Lung (tissue), 12 donors: ENCODE measurements around the gene GADD45GIP1. TPM values are rescaled to one million over a fixed set of nuclear protein-coding genes. Genes with fewer than 3 reads are reported as not detected.
"Not testable (repeated sequence)": the region's sequence is repeated elsewhere in the genome, so short reads cannot be mapped to it uniquely, and the experiment has no call there.

Source experiments
- ATAC-seq: fragments of 200-7000 bp; cut with Tn5 transposase; one replicate; pipeline ENCODE4 v1.9.1; 2020; ENCODE audit warnings: moderate number of reproducible peaks; ENCODE audit not compliant: insufficient read depth, low FRiP score
- DNase-seq, 3 donors: peaks; one replicate each; pipeline ENCODE4 v3.0.0-alpha.2; 2013 to 2017
- H3K27ac ChIP-seq, 2 donors: one replicate each; pipeline ENCODE4 v1.5.1; 2013; ENCODE audit warnings: mild to moderate bottlenecking in 2 of 2, moderate library complexity in 2 of 2, control low read depth in 1 of 2, inconsistent platforms in 1 of 2, low read depth in 1 of 2, low read length in 1 of 2
- H3K27me3 ChIP-seq, 3 donors: one replicate each; pipeline ENCODE4 v1.5.1; 2013; ENCODE audit warnings: low read length in 2 of 3; ENCODE audit not compliant: control insufficient read depth in 3 of 3, insufficient read depth in 3 of 3
- H3K36me3 ChIP-seq, 4 donors: one replicate each; pipeline ENCODE4 v1.5.1; 2013; ENCODE audit warnings: low read length in 4 of 4, mild to moderate bottlenecking in 1 of 4, moderate library complexity in 1 of 4; ENCODE audit not compliant: control insufficient read depth in 4 of 4, insufficient read depth in 4 of 4
- H3K4me1 ChIP-seq, 5 donors: one replicate each; pipeline ENCODE4 v1.5.1; 2013; ENCODE audit warnings: low read length in 5 of 5, mild to moderate bottlenecking in 2 of 5, moderate library complexity in 1 of 5; ENCODE audit not compliant: control insufficient read depth in 5 of 5, insufficient read depth in 5 of 5
- H3K4me3 ChIP-seq: one replicate; pipeline ENCODE4 v1.5.1; 2013; ENCODE audit warnings: mild to moderate bottlenecking, control low read depth, moderate library complexity
- H3K9ac ChIP-seq, 2 donors: one replicate each; pipeline ENCODE4 v1.5.1; 2013; ENCODE audit warnings: low read length in 2 of 2, control low read depth in 1 of 2; ENCODE audit not compliant: insufficient read depth in 1 of 2
- H3K9me3 ChIP-seq, 4 donors: one replicate each; pipeline ENCODE4 v1.5.1; 2013; ENCODE audit warnings: low read length in 3 of 4, mild to moderate bottlenecking in 1 of 4, moderate library complexity in 1 of 4; ENCODE audit not compliant: control insufficient read depth in 4 of 4, insufficient read depth in 3 of 4
- WGBS, 2 donors: extraction: QIAGEN DNeasy Blood & Tissue Kit; methylation state at CpG; one replicate each; pipeline ENCODE4 v1.1.7; 2013; 5-methylcytosine and 5-hydroxymethylcytosine counted together
- polyA plus RNA-seq, 2 donors: library from polyadenylated mRNA; stranded (reverse); fragments of 200-250 nt; gene quantifications; one replicate each; pipeline ENCODE4 v1.2.1, GENCODE V29; 2013
- total RNA-seq, 2 donors: library from RNA; depleted of rRNA in 1 of 2; stranded (reverse); fragments of >200 nt in 1 of 2; gene quantifications; one replicate each; pipeline ENCODE4 v1.2.1, GENCODE V29; 2014 to 2021
- TF ChIP-seq, protein P1 (sequence below): IDR thresholded peaks from 2 replicates; pipeline ENCODE4 v1.5.1; 2012; ENCODE audit warnings: mild to moderate bottlenecking; ENCODE audit errors: control extremely low read depth, extremely low read depth
- donor health status: control.
- donor health status: control.
- donor health status: Bipolar disorder and iron deficiency.
- donor health status: healthy.
- donor health status: DM: yes; HTN: yes; CAD: no.

GADD45GIP1 gene
- total and polyA plus RNA-seq, 4 donors, result 14.9 to 69.0 (median 36.3) TPM

DNA sequence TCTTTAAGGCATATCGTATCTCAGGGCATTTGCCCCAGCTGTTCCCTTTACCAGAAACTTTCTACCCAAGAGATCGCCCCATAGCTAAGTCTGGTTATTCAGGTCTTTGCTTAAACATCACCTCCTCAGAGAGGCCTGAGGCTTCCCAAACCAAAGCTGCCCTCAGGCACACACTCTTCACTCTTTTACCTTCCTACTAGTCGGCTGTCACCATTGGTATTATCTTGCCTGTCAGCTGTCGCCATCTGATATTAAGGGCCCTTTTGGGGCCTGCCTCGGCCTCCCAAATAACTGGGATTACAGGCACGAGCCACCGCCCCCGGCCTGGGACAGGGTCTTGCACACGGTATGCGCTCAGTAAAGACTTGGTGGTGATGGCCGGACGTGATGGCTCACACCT, 1.0 kb downstream of the GADD45GIP1 start:
- Histone ChIP-seq H3K36me3 (peaks cover 0 to 22% (median 13%) of the 10 kb centered on the region in 4 donors), H3K27me3 (no peaks in the 10 kb centered on the region), H3K4me1 (peaks cover 0 to 40% (median 11%) of the 10 kb centered on the region in 5 donors), H3K9me3 (no peaks in the 10 kb centered on the region), H3K27ac (peak overlapping the region in 1 of 2 donors; percentile 32), H3K9ac (peak overlapping the region in 1 of 2 donors; percentile 61), H3K4me3 (no peak overlapping the region)
- DNase-seq, result no peak
- 63 to 70% methylated on average over 12 of the region's 12 CpGs for whole genome bisulfite sequencing, 2 donors
- TF ChIP-seq, protein P1, sequence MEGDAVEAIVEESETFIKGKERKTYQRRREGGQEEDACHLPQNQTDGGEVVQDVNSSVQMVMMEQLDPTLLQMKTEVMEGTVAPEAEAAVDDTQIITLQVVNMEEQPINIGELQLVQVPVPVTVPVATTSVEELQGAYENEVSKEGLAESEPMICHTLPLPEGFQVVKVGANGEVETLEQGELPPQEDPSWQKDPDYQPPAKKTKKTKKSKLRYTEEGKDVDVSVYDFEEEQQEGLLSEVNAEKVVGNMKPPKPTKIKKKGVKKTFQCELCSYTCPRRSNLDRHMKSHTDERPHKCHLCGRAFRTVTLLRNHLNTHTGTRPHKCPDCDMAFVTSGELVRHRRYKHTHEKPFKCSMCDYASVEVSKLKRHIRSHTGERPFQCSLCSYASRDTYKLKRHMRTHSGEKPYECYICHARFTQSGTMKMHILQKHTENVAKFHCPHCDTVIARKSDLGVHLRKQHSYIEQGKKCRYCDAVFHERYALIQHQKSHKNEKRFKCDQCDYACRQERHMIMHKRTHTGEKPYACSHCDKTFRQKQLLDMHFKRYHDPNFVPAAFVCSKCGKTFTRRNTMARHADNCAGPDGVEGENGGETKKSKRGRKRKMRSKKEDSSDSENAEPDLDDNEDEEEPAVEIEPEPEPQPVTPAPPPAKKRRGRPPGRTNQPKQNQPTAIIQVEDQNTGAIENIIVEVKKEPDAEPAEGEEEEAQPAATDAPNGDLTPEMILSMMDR, result no peak
- ATAC-seq, result no peak

DNA sequence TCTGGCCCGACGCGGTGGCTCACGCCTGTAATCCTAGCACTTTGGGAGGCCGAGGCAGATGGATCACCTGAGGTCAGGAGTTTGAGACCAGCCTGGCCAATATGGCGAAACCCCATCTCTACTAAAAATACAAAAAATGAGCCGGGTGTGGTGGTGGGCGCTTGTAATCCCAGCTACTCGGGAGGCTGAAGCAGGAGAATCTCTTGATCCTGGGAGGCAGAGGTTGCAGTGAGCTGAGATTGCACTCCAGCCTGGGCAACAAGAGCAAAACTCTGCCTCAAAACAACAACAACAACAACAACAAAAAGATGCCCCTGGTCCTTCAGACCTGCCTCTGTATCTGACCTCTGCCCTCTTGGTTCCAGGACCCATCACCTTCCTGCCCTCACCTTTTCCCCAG, 1.4 kb downstream of the GADD45GIP1 start:
- ATAC-seq, H3K9me3 ChIP-seq, DNase-seq, H3K9ac ChIP-seq, H3K27me3 ChIP-seq, H3K4me3 ChIP-seq: not testable (repeated sequence)
- H3K4me1 ChIP-seq, result peaks cover 0 to 40% (median 11%) of the 10 kb centered on the region in 5 donors
- peaks cover 0 to 24% (median 14%) of the 10 kb centered on the region in 4 donors for H3K36me3 ChIP-seq
- WGBS, 2 donors, result 88 to 90% methylated on average over 9 of the region's 9 CpGs
- H3K27ac ChIP-seq, result peak overlapping the region in 1 of 2 donors; percentile 2

DNA sequence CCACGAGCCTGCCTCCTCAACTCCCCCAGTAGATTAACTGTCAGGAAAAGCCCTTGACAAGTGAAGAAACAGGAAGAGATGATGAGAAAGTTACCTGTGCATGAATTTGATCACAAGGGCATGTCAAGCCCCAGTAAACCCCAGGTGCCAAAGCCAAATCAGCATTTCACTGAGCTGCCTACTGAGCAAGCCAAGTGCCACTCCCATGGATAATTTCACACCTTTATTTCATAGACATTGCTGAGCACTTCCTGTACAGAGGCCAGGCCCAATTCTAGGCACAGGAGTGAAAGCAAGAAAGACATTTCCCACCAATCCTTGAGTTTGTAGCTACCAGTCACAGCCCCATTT, 2.4 kb downstream of the GADD45GIP1 start:
- H3K9me3 ChIP-seq, result no peaks in the 10 kb centered on the region
- 26 to 44% methylated on average over 1 of the region's 1 CpG for WGBS, 2 donors
- no peak overlapping the region for H3K27ac ChIP-seq
- H3K36me3 ChIP-seq, result peaks cover 0 to 32% (median 17%) of the 10 kb centered on the region in 4 donors
- H3K4me1 ChIP-seq, result peaks cover 0 to 40% (median 11%) of the 10 kb centered on the region in 5 donors
- H3K27me3 ChIP-seq, result no peaks in the 10 kb centered on the region
- DNase-seq (no peak), ATAC-seq (no peak)
- no peak overlapping the region for H3K4me3 ChIP-seq
- no peak overlapping the region for H3K9ac ChIP-seq
- TF ChIP-seq, protein P1, result no peak

DNA sequence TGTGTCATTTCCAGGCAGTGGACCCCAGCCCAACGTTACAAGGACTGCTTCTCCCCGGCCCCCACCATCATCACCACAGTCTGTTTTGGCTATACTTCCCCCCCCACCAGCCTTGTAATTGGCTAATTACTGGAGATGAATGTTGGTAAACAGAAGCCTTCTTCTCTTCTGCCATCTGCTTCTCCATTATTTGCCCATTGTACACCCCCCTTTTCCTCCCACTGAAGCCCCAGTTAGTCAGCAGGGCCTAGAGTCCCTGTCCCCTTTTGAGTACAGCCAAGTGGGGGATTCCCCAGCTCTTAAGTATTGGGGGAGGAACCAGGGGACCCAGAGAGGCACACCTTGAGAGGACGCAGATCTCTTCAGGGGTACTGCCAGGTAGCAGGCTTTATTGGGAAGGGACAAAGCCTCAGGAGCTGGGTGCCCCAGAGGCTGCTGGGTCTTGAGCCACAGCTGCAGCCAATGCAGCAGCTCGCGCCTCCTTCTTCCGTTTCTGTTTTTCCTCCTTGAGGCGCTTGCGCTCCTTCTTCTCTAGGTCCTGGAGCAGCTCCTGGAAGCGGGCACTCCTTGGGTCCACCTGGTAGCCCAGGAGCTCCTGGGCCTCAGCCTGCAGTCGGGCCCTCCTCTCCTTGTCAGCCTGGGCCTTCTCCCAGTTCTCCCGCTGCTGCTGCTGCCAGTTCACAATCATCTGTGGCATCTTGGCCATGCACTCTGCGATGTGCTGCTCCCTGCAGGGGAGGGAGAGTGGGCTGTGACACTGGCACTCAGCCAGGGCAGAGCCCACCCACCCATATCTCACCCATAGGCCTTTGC, 3.0 kb downstream of the GADD45GIP1 start:
- WGBS, 2 donors, result 61 to 65% methylated on average over 12 of the region's 12 CpGs
- no peaks in the 10 kb centered on the region for H3K27me3 ChIP-seq
- peaks cover 3 to 38% (median 21%) of the 10 kb centered on the region in 4 donors for H3K36me3 ChIP-seq
- peaks cover 0 to 40% (median 11%) of the 10 kb centered on the region in 5 donors for H3K4me1 ChIP-seq
- ATAC-seq, result no peak
- H3K4me3 ChIP-seq, result no peak overlapping the region
- peak in 1 of 3 donors; percentile 38 for DNase-seq
- H3K9ac ChIP-seq, result no peak overlapping the region
- TF ChIP-seq, protein P1, result no peak
- H3K27ac ChIP-seq, result peak overlapping the region in 1 of 2 donors; percentile 79
- no peaks in the 10 kb centered on the region for H3K9me3 ChIP-seq
